Upper lobe of right lung (tissue), 1 donor: Measurements from ENCODE around the gene HSPA1L. TPM values are rescaled to one million over a fixed set of nuclear protein-coding genes. Genes with fewer than 3 reads are reported as not detected.
"Not testable (repeated sequence)": the region's sequence is repeated elsewhere in the genome, so short reads cannot be mapped to it uniquely, and the experiment has no call there.

Experiments used
- ATAC-seq: fragments of 200-7000 bp; cut with Tn5 transposase; one replicate; pipeline ENCODE4 v1.9.1; 2020; ENCODE audit warnings: mild to moderate bottlenecking, moderate library complexity
- DNase-seq: peaks from one replicate; pipeline ENCODE4 v3.0.0-alpha.2; 2020
- H3K27ac ChIP-seq: fragments of 200-600 bp; one replicate; pipeline ENCODE4 v1.8.0; 2022
- H3K27me3 ChIP-seq: fragments of 200-600 bp; one replicate; pipeline ENCODE4 v1.8.0; 2022; ENCODE audit warnings: mild to moderate bottlenecking
- H3K36me3 ChIP-seq: fragments of 200-600 bp; one replicate; pipeline ENCODE4 v1.8.0; 2022
- H3K4me1 ChIP-seq: fragments of 200-600 bp; one replicate; pipeline ENCODE4 v1.8.0; 2022
- H3K4me3 ChIP-seq: fragments of 200-600 bp; one replicate; pipeline ENCODE4 v1.8.0; 2022; ENCODE audit warnings: mild to moderate bottlenecking
- H3K9me3 ChIP-seq: fragments of 200-600 bp; one replicate; pipeline ENCODE4 v1.8.0; 2022
- intact Hi-C: fragments of 100-400 bp; cut with DNase I; formaldehyde crosslinking; loops from one replicate; pipeline ENCODE4 v1.11.0; 2022
- total RNA-seq: library from RNA; stranded (reverse); fragmentation: NEBNext Ultra II Directional; extraction: Animal tissue kit (Norgen Biotek cat#: 25700); gene quantifications from one replicate; pipeline ENCODE4 v1.2.1, GENCODE V29; 2021
- TF ChIP-seq, protein P1 (sequence below): fragments of 200-600 bp; IDR thresholded peaks from one replicate; pipeline ENCODE4 v1.8.0; 2022; ENCODE audit warnings: antibody characterized with exemption
- donor health status: DM: no; HTN: yes; CAD: no; lungs with severe emphysema.

Gene HSPA1L
- total RNA-seq, 1 donor from 2014 or later: 2.0 TPM

DNA sequence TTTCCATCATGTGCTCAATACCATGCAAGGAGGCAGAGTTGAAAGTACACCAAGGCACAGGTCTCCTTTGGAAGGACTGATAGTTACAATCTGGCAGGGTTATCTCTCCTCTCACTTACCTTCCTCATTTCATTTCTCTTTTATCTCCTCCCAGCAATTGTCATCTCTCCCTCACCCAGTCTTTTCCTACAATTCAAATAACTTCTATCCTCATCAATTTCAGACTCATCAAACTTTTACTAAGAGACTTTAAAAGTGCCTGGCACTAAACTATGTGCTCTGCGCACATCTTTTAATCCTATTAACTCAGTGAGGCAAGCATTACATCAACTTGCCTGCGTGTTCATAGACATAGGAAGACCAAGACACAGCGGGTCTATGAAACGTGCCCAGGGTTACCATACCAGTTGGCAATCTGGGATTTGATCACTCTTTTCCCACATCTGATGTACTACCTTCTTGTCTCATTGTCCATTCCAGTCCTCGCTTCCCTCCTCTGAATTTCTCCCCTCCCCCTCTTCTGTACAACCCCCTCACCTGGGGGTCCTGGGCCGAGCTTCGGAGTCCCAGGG lies 20.7 kb downstream of the HSPA1L start:
- Histone ChIP-seq H3K36me3 (peaks cover 22% of the 10 kb centered on the region), H3K4me1 (peaks cover 18% of the 10 kb centered on the region), H3K27me3 (no peaks in the 10 kb centered on the region), H3K4me3 (peak overlapping the region; percentile 96), H3K27ac (peak overlapping the region; percentile 93), H3K9me3 (no peaks in the 10 kb centered on the region)
- no peak for ATAC-seq
- TF ChIP-seq, protein P1, sequence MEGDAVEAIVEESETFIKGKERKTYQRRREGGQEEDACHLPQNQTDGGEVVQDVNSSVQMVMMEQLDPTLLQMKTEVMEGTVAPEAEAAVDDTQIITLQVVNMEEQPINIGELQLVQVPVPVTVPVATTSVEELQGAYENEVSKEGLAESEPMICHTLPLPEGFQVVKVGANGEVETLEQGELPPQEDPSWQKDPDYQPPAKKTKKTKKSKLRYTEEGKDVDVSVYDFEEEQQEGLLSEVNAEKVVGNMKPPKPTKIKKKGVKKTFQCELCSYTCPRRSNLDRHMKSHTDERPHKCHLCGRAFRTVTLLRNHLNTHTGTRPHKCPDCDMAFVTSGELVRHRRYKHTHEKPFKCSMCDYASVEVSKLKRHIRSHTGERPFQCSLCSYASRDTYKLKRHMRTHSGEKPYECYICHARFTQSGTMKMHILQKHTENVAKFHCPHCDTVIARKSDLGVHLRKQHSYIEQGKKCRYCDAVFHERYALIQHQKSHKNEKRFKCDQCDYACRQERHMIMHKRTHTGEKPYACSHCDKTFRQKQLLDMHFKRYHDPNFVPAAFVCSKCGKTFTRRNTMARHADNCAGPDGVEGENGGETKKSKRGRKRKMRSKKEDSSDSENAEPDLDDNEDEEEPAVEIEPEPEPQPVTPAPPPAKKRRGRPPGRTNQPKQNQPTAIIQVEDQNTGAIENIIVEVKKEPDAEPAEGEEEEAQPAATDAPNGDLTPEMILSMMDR: no peak
- intact Hi-C loops: no loop called here
- DNase-seq: no peak

DNA sequence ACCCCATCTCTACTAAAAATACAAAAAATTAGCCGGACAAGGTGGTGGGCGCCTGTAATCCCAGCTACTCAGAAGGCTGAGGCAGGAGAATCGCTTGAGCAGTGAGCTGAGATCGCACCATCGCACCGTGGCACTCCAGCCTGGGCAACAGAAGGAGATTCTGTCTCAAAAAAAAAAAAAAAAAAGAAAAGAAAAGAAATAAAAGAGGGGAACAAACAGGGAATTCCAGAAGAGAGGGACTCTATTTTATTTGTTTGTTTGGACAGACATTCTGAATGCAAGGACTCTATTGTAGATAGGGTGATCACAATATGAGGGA lies 21.2 kb downstream of the HSPA1L start:
- H3K4me3 ChIP-seq, H3K9me3 ChIP-seq, DNase-seq, H3K27me3 ChIP-seq, H3K27ac ChIP-seq, intact Hi-C loops, ATAC-seq: not testable (repeated sequence)
- Histone ChIP-seq H3K4me1 (peaks cover 18% of the 10 kb centered on the region), H3K36me3 (peaks cover 24% of the 10 kb centered on the region)

DNA sequence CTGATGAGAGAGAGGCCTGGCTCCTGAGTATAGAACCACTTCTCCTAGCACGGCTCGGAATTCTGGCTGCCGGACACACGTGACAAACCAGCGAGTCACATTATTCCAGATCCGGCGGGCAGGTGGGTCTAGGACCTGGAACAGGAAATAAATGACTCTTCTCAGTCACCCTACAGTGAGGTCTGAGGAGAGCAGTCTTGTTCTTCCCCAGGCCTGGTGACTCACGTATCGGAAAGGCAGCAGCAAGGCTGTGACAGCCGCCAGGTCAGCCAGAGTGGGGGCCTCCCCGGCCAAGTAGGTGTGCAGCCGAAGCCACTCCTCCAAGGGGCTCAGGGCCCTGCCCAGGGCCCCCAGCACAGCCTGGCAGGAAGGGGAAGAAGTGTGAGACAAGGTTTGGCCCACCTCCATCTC lies 22.3 kb downstream of the HSPA1L start:
- Histone ChIP-seq H3K36me3 (peaks cover 25% of the 10 kb centered on the region), H3K9me3 (no peaks in the 10 kb centered on the region), H3K27me3 (no peaks in the 10 kb centered on the region), H3K4me1 (peaks cover 18% of the 10 kb centered on the region), H3K4me3 (no peak overlapping the region), H3K27ac (no peak overlapping the region)
- intact Hi-C loops: no loop called here
- TF ChIP-seq, protein P1: no peak
- DNase-seq (no peak), ATAC-seq (no peak)

DNA sequence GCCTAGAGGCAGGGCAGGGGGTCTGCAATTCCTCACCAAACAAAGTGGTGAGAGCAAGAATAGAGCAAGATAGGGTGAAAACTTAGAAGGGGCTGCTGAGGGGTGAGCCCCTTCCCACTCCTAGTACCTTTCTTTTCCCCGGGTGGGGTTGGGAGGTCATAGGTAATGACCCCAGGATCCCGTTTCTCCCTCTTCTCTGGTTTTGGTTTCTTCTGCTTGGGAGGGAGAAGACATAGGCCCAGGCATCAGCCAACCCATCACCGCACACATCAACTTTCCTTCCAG lies 23.1 kb downstream of the HSPA1L start:
- no peak overlapping the region for H3K4me3 ChIP-seq
- peaks cover 30% of the 10 kb centered on the region for H3K36me3 ChIP-seq
- TF ChIP-seq, protein P1: no peak
- DNase-seq (no peak), ATAC-seq (no peak)
- no peak overlapping the region for H3K27ac ChIP-seq
- H3K27me3 ChIP-seq: no peaks in the 10 kb centered on the region
- intact Hi-C loops: no loop called here
- no peaks in the 10 kb centered on the region for H3K9me3 ChIP-seq
- peaks cover 18% of the 10 kb centered on the region for H3K4me1 ChIP-seq

- DNase-seq (no peak), ATAC-seq (no peak)
- Histone ChIP-seq H3K9me3 (no peaks in the 10 kb centered on the region), H3K4me3 (no peak overlapping the region), H3K4me1 (peaks cover 17% of the 10 kb centered on the region), H3K27me3 (no peaks in the 10 kb centered on the region), H3K27ac (no peak overlapping the region), H3K36me3 (peaks cover 30% of the 10 kb centered on the region)
- intact Hi-C loops: no loop called here
- TF ChIP-seq, protein P1: peak; percentile 57
These were observed 23.6 kb downstream of the HSPA1L start for GRCh38 chr6:31791324-31792089.

GRCh38 chr6:31785475-31785874 lies 29.6 kb downstream of the HSPA1L start:
- Histone ChIP-seq H3K4me3 (no peak overlapping the region), H3K27ac (no peak overlapping the region), H3K9me3 (no peaks in the 10 kb centered on the region), H3K27me3 (no peaks in the 10 kb centered on the region), H3K4me1 (no peaks in the 10 kb centered on the region), H3K36me3 (peaks cover 66% of the 10 kb centered on the region)
- DNase-seq (no peak), ATAC-seq (no peak)
- TF ChIP-seq, protein P1: no peak
- intact Hi-C loops: no loop called here
